Mucosa of stomach (tissue), 1 donor: Measurements from ENCODE around the gene BPIFB2.

ENCODE experiments used
- H3K27me3 ChIP-seq: one replicate; pipeline ENCODE4 v1.7.0; 2013; ENCODE audit warnings: mild to moderate bottlenecking, low read length; ENCODE audit not compliant: control insufficient read depth, insufficient read depth
- H3K36me3 ChIP-seq: one replicate; pipeline ENCODE4 v1.7.0; 2013; ENCODE audit warnings: low read length; ENCODE audit not compliant: control insufficient read depth, insufficient read depth
- H3K4me1 ChIP-seq: one replicate; pipeline ENCODE4 v1.7.0; 2013; ENCODE audit warnings: mild to moderate bottlenecking, low read length; ENCODE audit not compliant: control insufficient read depth, insufficient read depth
- H3K4me3 ChIP-seq: one replicate; pipeline ENCODE4 v1.7.0; 2013; ENCODE audit warnings: low read length
- H3K9ac ChIP-seq: one replicate; pipeline ENCODE4 v1.7.0; 2013; ENCODE audit warnings: mild to moderate bottlenecking, low read length, moderate library complexity
- H3K9me3 ChIP-seq: one replicate; pipeline ENCODE4 v1.7.0; 2013; ENCODE audit warnings: mild to moderate bottlenecking, low read length, moderate library complexity; ENCODE audit not compliant: control insufficient read depth
- donor health status: Pancreatic carcinoma.

The BPIFB2 gene

GRCh38 chr20:32966382-32966781 is 41.1 kb upstream of the BPIFB2 start:
- H3K9me3 ChIP-seq, result no peaks in the 10 kb centered on the region
- H3K4me1 ChIP-seq, result peaks cover 3% of the 10 kb centered on the region
- no peak overlapping the region for H3K4me3 ChIP-seq
- no peak overlapping the region for H3K9ac ChIP-seq
- H3K36me3 ChIP-seq, result no peaks in the 10 kb centered on the region
- peaks cover 3% of the 10 kb centered on the region for H3K27me3 ChIP-seq

DNA sequence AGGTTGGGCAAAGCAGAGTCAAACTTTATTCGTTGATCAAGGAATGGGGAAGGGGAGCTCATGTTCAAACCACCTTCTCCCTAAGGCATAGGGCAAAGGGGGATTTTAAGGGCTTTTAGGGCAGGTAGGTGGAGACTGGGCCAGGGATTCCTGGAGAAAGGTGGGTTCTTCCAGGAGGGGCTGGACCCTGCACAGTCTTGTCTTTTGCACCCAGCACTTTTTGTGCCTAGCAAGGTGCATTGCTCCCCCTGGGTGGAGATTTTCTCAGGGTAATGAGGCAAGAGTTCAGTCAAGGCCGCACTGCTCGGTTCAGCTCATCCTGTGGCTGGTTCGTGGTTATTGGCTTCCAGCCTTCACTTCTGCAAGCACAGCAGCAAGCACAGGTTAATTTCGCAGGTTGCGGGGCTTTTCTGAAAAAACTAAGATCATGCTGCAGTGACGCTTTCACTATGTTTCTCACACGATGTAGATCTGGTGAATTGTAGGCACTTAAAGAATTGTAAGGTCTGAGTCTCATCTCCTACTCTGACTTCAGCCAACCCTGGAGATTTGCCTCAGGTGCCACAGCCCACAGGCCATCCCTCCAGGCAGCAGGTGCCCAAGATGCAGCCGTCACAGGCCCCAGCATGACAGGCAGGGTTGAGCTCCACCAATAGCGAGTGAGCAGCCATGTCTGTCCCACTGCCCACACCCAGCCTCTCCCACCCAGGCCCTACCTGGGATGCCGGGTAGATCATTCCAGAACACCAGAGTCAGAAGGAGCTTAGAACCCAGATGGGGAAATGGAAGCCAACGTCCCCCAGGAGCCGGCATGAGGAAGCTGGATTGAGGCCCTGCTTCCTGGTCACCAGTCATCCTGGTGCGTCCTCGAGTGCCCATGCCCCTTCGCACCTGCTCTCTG is 40.4 kb upstream of the BPIFB2 start:
- peaks cover 3% of the 10 kb centered on the region for H3K4me1 ChIP-seq
- no peaks in the 10 kb centered on the region for H3K9me3 ChIP-seq

DNA sequence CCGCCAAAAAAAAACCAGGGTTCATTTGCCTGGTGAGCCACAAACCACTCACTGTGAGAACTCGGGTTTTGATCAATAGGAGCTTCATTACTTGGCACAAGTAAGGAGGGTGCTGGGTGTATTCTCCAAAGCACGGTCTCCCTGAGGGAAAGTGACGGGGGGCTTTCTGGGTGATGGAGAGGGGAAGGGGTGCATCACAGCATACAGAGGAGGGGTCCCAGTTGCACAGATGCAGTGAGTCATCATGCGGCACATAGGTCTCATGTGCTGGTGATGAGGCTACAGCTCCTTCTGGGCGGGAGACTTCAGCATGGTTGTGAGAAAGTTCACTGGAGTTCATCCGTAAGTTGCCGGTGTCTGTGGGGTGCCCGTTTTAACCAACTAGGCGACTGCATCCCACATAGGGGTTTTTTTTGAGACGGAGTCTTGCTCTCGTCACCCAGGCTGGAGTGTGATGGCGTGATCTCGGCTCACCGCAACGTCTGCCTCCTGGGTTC is 39.5 kb upstream of the BPIFB2 start:
- Histone ChIP-seq H3K9me3 (no peaks in the 10 kb centered on the region), H3K4me3 (no peak overlapping the region), H3K27me3 (peaks cover 3% of the 10 kb centered on the region), H3K4me1 (peaks cover 3% of the 10 kb centered on the region), H3K36me3 (no peaks in the 10 kb centered on the region), H3K9ac (no peak overlapping the region)

More for the DNA sequence above, 40.4 kb upstream of the BPIFB2 start:
- peaks cover 3% of the 10 kb centered on the region for H3K27me3 ChIP-seq
- H3K36me3 ChIP-seq, result no peaks in the 10 kb centered on the region
- no peak overlapping the region for H3K4me3 ChIP-seq
- no peak overlapping the region for H3K9ac ChIP-seq

DNA sequence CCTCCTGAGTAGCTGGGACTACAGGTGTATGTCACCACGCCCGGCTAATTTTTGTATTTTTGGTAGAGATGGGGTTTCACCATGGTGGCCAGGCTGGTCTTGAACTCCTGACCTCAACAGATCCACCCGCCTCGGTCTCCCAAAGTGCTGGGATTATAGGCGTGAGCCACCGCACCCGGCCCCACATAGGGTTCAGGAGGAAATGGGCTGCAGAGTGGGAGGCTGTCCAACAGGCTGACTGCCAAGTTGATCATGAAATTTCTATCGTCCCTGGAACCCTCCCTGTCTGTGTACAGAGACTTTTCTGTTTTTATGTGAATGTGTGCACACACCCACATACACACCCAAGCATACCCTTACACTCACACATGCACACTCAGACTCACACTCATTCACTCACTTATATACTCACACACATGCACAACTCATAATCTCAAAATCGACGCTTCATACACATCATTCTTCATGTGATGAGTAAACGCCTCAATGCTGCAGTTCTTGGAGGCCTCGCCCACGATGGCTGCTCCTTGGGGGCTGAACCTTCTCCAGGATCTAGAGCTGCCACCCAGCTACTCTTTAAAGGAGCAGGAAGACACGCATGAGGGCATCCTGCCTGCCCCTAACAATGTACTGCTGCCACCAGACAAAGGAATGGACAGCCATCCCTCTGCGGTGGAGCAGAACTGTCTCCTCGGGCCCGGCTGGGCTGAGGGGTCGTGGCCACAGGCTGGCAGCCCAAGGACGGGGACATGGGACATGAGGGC is 38.8 kb upstream of the BPIFB2 start:
- no peaks in the 10 kb centered on the region for H3K36me3 ChIP-seq
- H3K27me3 ChIP-seq, result peaks cover 3% of the 10 kb centered on the region
- no peak overlapping the region for H3K9ac ChIP-seq
- no peaks in the 10 kb centered on the region for H3K9me3 ChIP-seq
- H3K4me1 ChIP-seq, result peaks cover 3% of the 10 kb centered on the region
- H3K4me3 ChIP-seq, result no peak overlapping the region

GRCh38 chr20:32969356-32970114 is 38.0 kb upstream of the BPIFB2 start:
- Histone ChIP-seq H3K36me3 (no peaks in the 10 kb centered on the region), H3K9ac (no peak overlapping the region), H3K27me3 (peaks cover 3% of the 10 kb centered on the region), H3K9me3 (no peaks in the 10 kb centered on the region), H3K4me1 (peaks cover 3% of the 10 kb centered on the region), H3K4me3 (no peak overlapping the region)

- Histone ChIP-seq H3K36me3 (no peaks in the 10 kb centered on the region), H3K4me1 (peaks cover 3% of the 10 kb centered on the region), H3K9ac (no peak overlapping the region), H3K9me3 (no peaks in the 10 kb centered on the region), H3K27me3 (peaks cover 3% of the 10 kb centered on the region), H3K4me3 (no peak overlapping the region)
Measured at GRCh38 chr20:32970115-32970972, 37.2 kb upstream of the BPIFB2 start.

DNA sequence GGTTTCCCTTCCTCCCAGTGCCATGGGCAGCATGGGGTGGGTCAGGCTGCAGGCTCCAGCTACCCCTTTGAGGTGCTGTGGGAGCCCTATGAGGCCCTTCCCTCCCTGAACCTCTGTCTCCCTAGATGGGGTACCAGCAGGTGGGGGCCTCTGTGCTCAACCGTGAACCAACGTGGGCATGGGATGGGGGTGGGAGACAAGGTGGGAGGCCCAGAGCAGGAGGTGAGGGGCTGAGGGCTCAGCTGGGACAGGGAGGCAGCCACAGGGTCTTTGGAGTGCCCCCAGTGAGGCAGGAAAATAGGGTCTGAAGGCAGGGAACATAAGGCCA is 36.6 kb upstream of the BPIFB2 start:
- H3K27me3 ChIP-seq, result no peaks in the 10 kb centered on the region
- no peak overlapping the region for H3K4me3 ChIP-seq
- H3K9ac ChIP-seq, result no peak overlapping the region
- H3K9me3 ChIP-seq, result no peaks in the 10 kb centered on the region
- H3K36me3 ChIP-seq, result no peaks in the 10 kb centered on the region
- peaks cover 3% of the 10 kb centered on the region for H3K4me1 ChIP-seq

GRCh38 chr20:32971703-32972161 is 35.8 kb upstream of the BPIFB2 start:
- peaks cover 3% of the 10 kb centered on the region for H3K4me1 ChIP-seq
- no peak overlapping the region for H3K9ac ChIP-seq
- no peaks in the 10 kb centered on the region for H3K36me3 ChIP-seq
- no peak overlapping the region for H3K4me3 ChIP-seq
- H3K9me3 ChIP-seq, result no peaks in the 10 kb centered on the region
- no peaks in the 10 kb centered on the region for H3K27me3 ChIP-seq

DNA sequence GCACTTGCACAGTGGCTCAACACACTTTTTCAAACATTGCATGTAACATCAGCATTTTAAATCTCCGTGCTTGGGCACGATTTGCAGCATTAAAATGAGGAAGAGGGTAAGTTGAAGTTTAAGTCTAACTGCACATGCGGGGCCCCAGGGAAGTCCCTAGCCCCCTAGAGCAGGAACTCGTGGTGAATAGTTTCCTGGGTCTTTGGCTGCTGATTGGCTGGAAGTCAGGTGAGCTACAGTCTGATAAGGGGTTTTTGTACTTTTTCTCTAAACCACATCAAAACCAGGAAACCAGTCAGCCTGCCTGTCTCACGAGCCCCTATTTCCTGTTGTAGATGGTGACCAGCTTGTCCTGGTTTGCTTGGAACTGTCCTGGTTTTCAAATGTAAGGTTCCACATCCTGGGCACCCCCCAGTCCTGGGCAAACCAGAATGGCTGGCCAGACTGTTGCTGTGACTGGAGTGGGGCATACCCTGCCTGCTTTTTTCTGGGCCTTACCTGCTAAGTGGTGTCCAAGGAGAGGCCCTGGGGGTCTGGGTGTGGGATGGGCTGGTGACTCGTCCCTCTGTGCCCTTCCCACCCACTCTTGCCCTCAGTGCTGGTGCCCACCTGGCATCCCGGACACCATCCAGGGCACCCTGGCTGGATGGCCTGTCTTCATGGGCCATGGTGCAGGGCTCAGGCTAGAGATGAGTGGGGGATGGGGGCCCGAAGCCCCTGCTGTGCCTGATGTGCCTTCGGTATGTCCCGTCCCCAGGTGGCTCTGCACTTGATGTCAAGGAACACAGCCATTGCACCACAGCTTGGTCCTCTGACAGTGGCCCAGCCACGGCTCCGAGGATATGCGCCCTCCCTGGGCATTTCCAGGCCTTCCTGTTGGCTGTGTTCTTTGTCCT is 35.1 kb upstream of the BPIFB2 start:
- peaks cover 3% of the 10 kb centered on the region for H3K4me1 ChIP-seq
- H3K9me3 ChIP-seq, result no peaks in the 10 kb centered on the region
- no peaks in the 10 kb centered on the region for H3K27me3 ChIP-seq
- H3K9ac ChIP-seq, result no peak overlapping the region
- H3K4me3 ChIP-seq, result no peak overlapping the region
- no peaks in the 10 kb centered on the region for H3K36me3 ChIP-seq

- Histone ChIP-seq H3K36me3 (no peaks in the 10 kb centered on the region), H3K27me3 (no peaks in the 10 kb centered on the region), H3K4me1 (peaks cover 3% of the 10 kb centered on the region), H3K4me3 (no peak overlapping the region), H3K9me3 (no peaks in the 10 kb centered on the region), H3K9ac (no peak overlapping the region)
Measured at GRCh38 chr20:32973077-32973717, 34.3 kb upstream of the BPIFB2 start.
